Activated T-helper 17 cell treated with anti-CD3 and anti-CD28 coated beads, Interleukin-2, amount 50 U/mL, for 72 hours (primary cell): ENCODE measurements around the gene MXRA7. TPM values are rescaled to one million over a fixed set of nuclear protein-coding genes. Genes with fewer than 3 reads are reported as not detected.
"Not testable (repeated sequence)": the region's sequence is repeated elsewhere in the genome, so short reads cannot be mapped to it uniquely, and the experiment has no call there.

Experiments used
- ATAC-seq: fragments of 150-1000 bp; cut with Tn5 transposase; replicated peaks from 2 replicates; pipeline ENCODE4 v1.10.0; 2021; ENCODE audit warnings: mild to moderate bottlenecking, moderate library complexity
- H3K27ac Mint-ChIP-seq: one replicate; pipeline ENCODE4 v1.8.0; 2022; ENCODE audit warnings: mixed read lengths
- H3K27me3 Mint-ChIP-seq: one replicate; pipeline ENCODE4 v1.8.0; 2022; ENCODE audit warnings: mixed read lengths
- H3K36me3 Mint-ChIP-seq: one replicate; pipeline ENCODE4 v1.8.0; 2022; ENCODE audit warnings: low read depth, mild to moderate bottlenecking, mixed read lengths
- H3K4me1 Mint-ChIP-seq: one replicate; pipeline ENCODE4 v1.8.0; 2022; ENCODE audit warnings: mixed read lengths
- H3K4me3 Mint-ChIP-seq: one replicate; pipeline ENCODE4 v1.8.0; 2022; ENCODE audit warnings: mild to moderate bottlenecking, mixed read lengths
- H3K9me3 Mint-ChIP-seq: one replicate; pipeline ENCODE4 v1.8.0; 2022; ENCODE audit warnings: mixed read lengths
- total RNA-seq, 2 donors: library from RNA; stranded (reverse); gene quantifications; one replicate each; pipeline ENCODE4 v1.2.3, GENCODE V29; 2022

MXRA7 gene
- total RNA-seq, 2 donors from 2014 or later: 7.3 to 7.4 TPM

GRCh38 chr17:76654408-76654807 is 56.4 kb downstream of the MXRA7 start:
- Mint-ChIP-seq H3K27me3 (peaks cover 5% of the 10 kb centered on the region), H3K9me3 (no peaks in the 10 kb centered on the region), H3K27ac (no peak overlapping the region), H3K4me3 (no peak overlapping the region), H3K4me1 (peaks cover 11% of the 10 kb centered on the region), H3K36me3 (no peaks in the 10 kb centered on the region)
- no peak for ATAC-seq

- H3K4me1 Mint-ChIP-seq: peaks cover 4% of the 10 kb centered on the region
- H3K4me3 Mint-ChIP-seq: no peak overlapping the region
- ATAC-seq: no peak
- no peak overlapping the region for H3K27ac Mint-ChIP-seq
- H3K9me3 Mint-ChIP-seq: no peaks in the 10 kb centered on the region
- H3K36me3 Mint-ChIP-seq: no peaks in the 10 kb centered on the region
- H3K27me3 Mint-ChIP-seq: peaks cover 5% of the 10 kb centered on the region
These were observed 60.3 kb downstream of the MXRA7 start for GRCh38 chr17:76650504-76650903.

GRCh38 chr17:76646712-76647111 is 64.1 kb downstream of the MXRA7 start:
- ATAC-seq: no peak
- H3K27ac Mint-ChIP-seq: no peak overlapping the region
- H3K36me3 Mint-ChIP-seq: no peaks in the 10 kb centered on the region
- peaks cover 3% of the 10 kb centered on the region for H3K27me3 Mint-ChIP-seq
- H3K4me3 Mint-ChIP-seq: no peak overlapping the region
- peaks cover 16% of the 10 kb centered on the region for H3K4me1 Mint-ChIP-seq
- no peaks in the 10 kb centered on the region for H3K9me3 Mint-ChIP-seq

GRCh38 chr17:76645481-76645880 is 65.3 kb downstream of the MXRA7 start:
- H3K9me3 Mint-ChIP-seq: no peaks in the 10 kb centered on the region
- ATAC-seq: no peak
- H3K27me3 Mint-ChIP-seq: no peaks in the 10 kb centered on the region
- H3K4me3 Mint-ChIP-seq: no peak overlapping the region
- no peaks in the 10 kb centered on the region for H3K36me3 Mint-ChIP-seq
- peaks cover 13% of the 10 kb centered on the region for H3K4me1 Mint-ChIP-seq
- H3K27ac Mint-ChIP-seq: no peak overlapping the region

GRCh38 chr17:76644995-76645394 is 65.8 kb downstream of the MXRA7 start:
- H3K27ac Mint-ChIP-seq: no peak overlapping the region
- H3K4me1 Mint-ChIP-seq: peaks cover 13% of the 10 kb centered on the region
- no peaks in the 10 kb centered on the region for H3K27me3 Mint-ChIP-seq
- H3K9me3 Mint-ChIP-seq: no peaks in the 10 kb centered on the region
- H3K4me3 Mint-ChIP-seq: no peak overlapping the region
- ATAC-seq: no peak
- no peaks in the 10 kb centered on the region for H3K36me3 Mint-ChIP-seq

GRCh38 chr17:76643553-76644148 is 67.1 kb downstream of the MXRA7 start, which contains the start of gene ST6GALNAC1:
TSS of gene ST6GALNAC1 (minus strand) at chr17:76643757. CDS start at chr17:76643638, 119 bp downstream.
- no peaks in the 10 kb centered on the region for H3K9me3 Mint-ChIP-seq
- no peaks in the 10 kb centered on the region for H3K27me3 Mint-ChIP-seq
- H3K4me1 Mint-ChIP-seq: peaks cover 13% of the 10 kb centered on the region
- ATAC-seq: peak; percentile 51
- no peaks in the 10 kb centered on the region for H3K36me3 Mint-ChIP-seq
- peak within 1 kb of the TSS; percentile 12 for H3K27ac Mint-ChIP-seq
- H3K4me3 Mint-ChIP-seq: peak within 1 kb of the TSS; percentile 48

GRCh38 chr17:76642994-76643393 is 67.8 kb downstream of the MXRA7 start:
- Mint-ChIP-seq H3K4me1 (peaks cover 13% of the 10 kb centered on the region), H3K4me3 (peak overlapping the region; percentile 48), H3K27ac (peak overlapping the region; percentile 12), H3K9me3 (no peaks in the 10 kb centered on the region), H3K36me3 (no peaks in the 10 kb centered on the region), H3K27me3 (no peaks in the 10 kb centered on the region)
- peak; percentile 40 for ATAC-seq

- Mint-ChIP-seq H3K9me3 (no peaks in the 10 kb centered on the region), H3K27me3 (no peaks in the 10 kb centered on the region), H3K4me1 (peaks cover 13% of the 10 kb centered on the region), H3K36me3 (no peaks in the 10 kb centered on the region), H3K27ac (no peak overlapping the region), H3K4me3 (no peak overlapping the region)
- no peak for ATAC-seq
These were observed 68.7 kb downstream of the MXRA7 start for GRCh38 chr17:76642032-76642561.

GRCh38 chr17:76641501-76641900 is 69.3 kb downstream of the MXRA7 start:
- ATAC-seq: no peak
- H3K36me3 Mint-ChIP-seq: no peaks in the 10 kb centered on the region
- no peak overlapping the region for H3K27ac Mint-ChIP-seq
- peaks cover 13% of the 10 kb centered on the region for H3K4me1 Mint-ChIP-seq
- H3K9me3 Mint-ChIP-seq: no peaks in the 10 kb centered on the region
- H3K27me3 Mint-ChIP-seq: no peaks in the 10 kb centered on the region
- H3K4me3 Mint-ChIP-seq: no peak overlapping the region

- Mint-ChIP-seq H3K27ac (no peak overlapping the region), H3K27me3 (no peaks in the 10 kb centered on the region), H3K4me3 (no peak overlapping the region), H3K9me3 (no peaks in the 10 kb centered on the region), H3K4me1 (peaks cover 13% of the 10 kb centered on the region), H3K36me3 (no peaks in the 10 kb centered on the region)
- no peak for ATAC-seq
These were observed 70.0 kb downstream of the MXRA7 start for GRCh38 chr17:76640550-76641380.

GRCh38 chr17:76638263-76638662 is 72.5 kb downstream of the MXRA7 start:
- no peak for ATAC-seq
- Mint-ChIP-seq H3K4me3 (no peak overlapping the region), H3K4me1 (peaks cover 4% of the 10 kb centered on the region), H3K9me3 (no peaks in the 10 kb centered on the region), H3K27me3 (peaks cover 3% of the 10 kb centered on the region), H3K36me3 (no peaks in the 10 kb centered on the region), H3K27ac (no peak overlapping the region)

GRCh38 chr17:76636486-76637206 is 74.1 kb downstream of the MXRA7 start:
- not testable (repeated sequence) for H3K9me3 Mint-ChIP-seq, H3K4me3 Mint-ChIP-seq, ATAC-seq, H3K4me1 Mint-ChIP-seq, H3K36me3 Mint-ChIP-seq, H3K27me3 Mint-ChIP-seq, H3K27ac Mint-ChIP-seq

GRCh38 chr17:76635659-76636360 is 75.0 kb downstream of the MXRA7 start:
- Mint-ChIP-seq H3K27me3 (peaks cover 3% of the 10 kb centered on the region), H3K4me1 (no peaks in the 10 kb centered on the region), H3K4me3 (no peak overlapping the region), H3K36me3 (no peaks in the 10 kb centered on the region), H3K27ac (no peak overlapping the region), H3K9me3 (no peaks in the 10 kb centered on the region)
- peak; percentile 34 for ATAC-seq

GRCh38 chr17:76635039-76635438 is 75.7 kb downstream of the MXRA7 start:
- H3K27me3 Mint-ChIP-seq: peaks cover 3% of the 10 kb centered on the region
- H3K36me3 Mint-ChIP-seq: no peaks in the 10 kb centered on the region
- no peak overlapping the region for H3K4me3 Mint-ChIP-seq
- peak overlapping the region; percentile 24 for H3K27ac Mint-ChIP-seq
- ATAC-seq: no peak
- no peaks in the 10 kb centered on the region for H3K4me1 Mint-ChIP-seq
- no peaks in the 10 kb centered on the region for H3K9me3 Mint-ChIP-seq
